K562 (cell line): ENCODE data around the gene LRRC8E. TPM values are rescaled to one million over a fixed set of nuclear protein-coding genes. Genes with fewer than 3 reads are reported as not detected.

Experiments
- ATAC-seq: fragments of 200-7000 bp; cut with Tn5 transposase; 3 replicates; pipeline ENCODE4 v1.9.1; 2020; ENCODE audit warnings: moderate library complexity
- BruUV-seq: library from RNA; stranded (reverse); fragments of 400-500 nt; replicated peaks from 2 replicates; lab custom pipeline; 2021; lab: Mats Ljungman, UMichigan
- CTCF ChIA-PET: fragments of 300-600 bp; formaldehyde crosslinking; extraction: SDS; loops from one replicate; lab custom pipeline; 2021; ENCODE audit warnings: low intra/inter-chr PET ratio; lab: Yijun Ruan, JAX
- POLR2A ChIA-PET: fragments of 300-600, 350-650 bp; sonication (Branson Sonifier 250); formaldehyde crosslinking; extraction: SDS; loops from one replicate; lab custom pipeline; 2021; ENCODE audit warnings: antibody characterized with exemption, inconsistent platforms; lab: Yijun Ruan, JAX
- DNase-seq, 4 experiments: peaks; one replicate each; pipeline versions ENCODE4 v3.0.0 to v3.0.0-alpha.2; 2011 to 2018; ENCODE audit warnings: low spot score in 3 of 4, mixed read lengths in 3 of 4; ENCODE audit errors: extremely low read depth in 1 of 4
- FAIRE-seq: peaks from 2 replicates; lab custom pipeline; 2011; peaks lifted over from hg19 to GRCh38; lab: Jason Lieb, UNC
- H2AFZ ChIP-seq: 2 replicates; pipeline ENCODE4 v1.6.0; 2011; ENCODE audit warnings: low read depth, low read length, control low read depth, inconsistent platforms
- H3K27ac ChIP-seq: fragments of 200-600 bp; 3 replicates; pipeline ENCODE4 v1.8.0; 2011; ENCODE audit warnings: low read depth, mild to moderate bottlenecking, control low read depth, inconsistent platforms, low read length, moderate library complexity, mixed read lengths; ENCODE audit errors: extremely low read depth
- H3K27me3 ChIP-seq, 2 experiments: fragments of 300-600 bp in 1 of 2; 2 replicates in 1 of 2; 3 replicates in 1 of 2; pipeline versions ENCODE4 v1.6.0 to v1.8.0; 2011; ENCODE audit warnings: inconsistent platforms in 2 of 2, low read length in 2 of 2, mild to moderate bottlenecking in 1 of 2, mixed read lengths in 1 of 2, moderate library complexity in 1 of 2; ENCODE audit not compliant: control insufficient read depth in 2 of 2, insufficient read depth in 2 of 2
- H3K36me3 ChIP-seq: fragments of 300-600 bp; 3 replicates; pipeline ENCODE4 v1.8.0; 2011; ENCODE audit warnings: mild to moderate bottlenecking, low read length, inconsistent platforms; ENCODE audit not compliant: control insufficient read depth, insufficient read depth
- H3K4me1 ChIP-seq, 2 experiments: fragments of 200-600 bp in 1 of 2; replicated peaks in 1 of 2; 2 replicates in 1 of 2; 3 replicates in 1 of 2; pipeline versions ENCODE4 v1.5.1 to v1.8.0; 2011; ENCODE audit warnings: inconsistent platforms in 2 of 2, low read length in 2 of 2, mild to moderate bottlenecking in 1 of 2, mixed read lengths in 1 of 2, moderate library complexity in 1 of 2; ENCODE audit not compliant: control insufficient read depth in 2 of 2, insufficient read depth in 2 of 2
- H3K4me2 ChIP-seq: 2 replicates; pipeline ENCODE4 v1.6.1; 2011; ENCODE audit warnings: low read length, control low read depth, inconsistent platforms, mixed read lengths; ENCODE audit not compliant: insufficient read depth
- H3K4me3 ChIP-seq: fragments of 200-600 bp; sonication (generic), shearing (Covaris generic); 2 replicates; pipeline ENCODE4 v1.5.1; 2016; ENCODE audit warnings: control low read depth, inconsistent platforms
- H3K79me2 ChIP-seq: fragments of 200-600 bp; 3 replicates; pipeline ENCODE4 v1.8.0; 2011; ENCODE audit warnings: low read length, inconsistent platforms; ENCODE audit not compliant: control insufficient read depth, insufficient read depth
- H3K9ac ChIP-seq, 2 experiments: 2 replicates each; pipeline versions ENCODE4 v1.6.0 to v1.6.1; 2011; ENCODE audit warnings: low read depth in 2 of 2, low read length in 2 of 2, control low read depth in 1 of 2, inconsistent platforms in 1 of 2, mild to moderate bottlenecking in 1 of 2, mixed read lengths in 1 of 2; ENCODE audit not compliant: insufficient read depth in 1 of 2
- H3K9me1 ChIP-seq: one replicate; pipeline ENCODE4 v1.6.0; 2011; ENCODE audit warnings: inconsistent platforms, mild to moderate bottlenecking, low read length, moderate library complexity; ENCODE audit not compliant: control insufficient read depth, insufficient read depth
- H3K9me3 ChIP-seq: replicated peaks from 2 replicates; pipeline ENCODE4 v1.5.1; 2011; ENCODE audit warnings: low read depth, low read length, inconsistent platforms; ENCODE audit not compliant: control insufficient read depth, insufficient read depth
- H4K20me1 ChIP-seq: replicated peaks from 2 replicates; pipeline ENCODE4 v1.6.1; 2011; ENCODE audit warnings: low read length, inconsistent platforms, mixed read lengths; ENCODE audit not compliant: control insufficient read depth, insufficient read depth
- ADNP ChIP-seq: fragments of 200-800 bp; sonication (Bioruptor generic); IDR thresholded peaks from 2 replicates; pipeline ENCODE4 v1.6.1; 2016; ENCODE audit warnings: missing genetic modification characterization, missing compliant biosample characterization
- CREB3L1 ChIP-seq: fragments of 450-650 bp; IDR thresholded peaks from 2 replicates; pipeline ENCODE4 v1.6.1; 2014; ENCODE audit warnings: low read depth, mild to moderate bottlenecking, moderate library complexity, borderline replicate concordance
- DACH1 ChIP-seq: fragments of 450-650 bp; IDR thresholded peaks from 2 replicates; pipeline ENCODE4 v1.6.1; 2018; ENCODE audit not compliant: partially characterized antibody
- NR2C1 ChIP-seq, 2 experiments: fragments of 450-650 bp; IDR thresholded peaks; 2 replicates each; pipeline ENCODE4 v1.6.1; 2017; ENCODE audit warnings: mild to moderate bottlenecking in 2 of 2, antibody characterized with exemption in 1 of 2, inconsistent platforms in 1 of 2, missing compliant biosample characterization in 1 of 2, missing genetic modification characterization in 1 of 2
- NR2F6 ChIP-seq: fragments of 450-650 bp; formaldehyde crosslinking; IDR thresholded peaks from 2 replicates; pipeline ENCODE4 v1.4.0; 2020; ENCODE audit warnings: mild to moderate bottlenecking
- PHF21A ChIP-seq: fragments of 450-650 bp; IDR thresholded peaks from 2 replicates; pipeline ENCODE4 v1.6.1; 2017; ENCODE audit warnings: low read depth, borderline replicate concordance
- POLR2A ChIP-seq: fragments of 450-650 bp; conservative IDR thresholded peaks from 2 replicates; pipeline ENCODE4 v1.6.1; 2016
- RBM17 ChIP-seq: fragments of 200-400 bp; formaldehyde crosslinking; IDR thresholded peaks from 2 replicates; pipeline ENCODE4 v1.6.1; 2017; ENCODE audit warnings: low read depth, mild to moderate bottlenecking, low read length, borderline replicate concordance
- SIN3B ChIP-seq: fragments of 450-650 bp; IDR thresholded peaks from 2 replicates; pipeline ENCODE4 v1.6.1; 2017; ENCODE audit warnings: low read depth, mild to moderate bottlenecking, moderate library complexity
- SMARCC2 ChIP-seq: fragments of 450-650 bp; IDR thresholded peaks from 2 replicates; pipeline ENCODE4 v1.6.1; 2017; ENCODE audit warnings: antibody characterized with exemption, moderate library complexity, mild to moderate bottlenecking, low read depth
- SOX6 ChIP-seq: fragments of 450-650 bp; IDR thresholded peaks from 2 replicates; pipeline ENCODE4 v1.6.1; 2014; ENCODE audit warnings: mild to moderate bottlenecking
- SREBF2 ChIP-seq: sonication (generic); formaldehyde crosslinking; IDR thresholded peaks from 2 replicates; pipeline ENCODE4 v1.4.0; 2020; ENCODE audit warnings: mild to moderate bottlenecking, missing genetic modification reagents
- TAF9B ChIP-seq: fragments of 450-650 bp; IDR thresholded peaks from 2 replicates; pipeline ENCODE4 v1.6.1; 2018; ENCODE audit warnings: mild to moderate bottlenecking; ENCODE audit not compliant: partially characterized antibody
- TCF7L2 ChIP-seq: fragments of 150-350 bp; IDR thresholded peaks from 2 replicates; pipeline ENCODE4 v1.6.1; 2016; ENCODE audit warnings: low read depth, mild to moderate bottlenecking, low read length, moderate library complexity
- USF1 ChIP-seq: sonication (generic); formaldehyde crosslinking; IDR thresholded peaks from 2 replicates; pipeline ENCODE4 v1.9.0; 2022; ENCODE audit warnings: mild to moderate bottlenecking, missing genetic modification reagents
- ZNF124 ChIP-seq: sonication (generic); formaldehyde crosslinking; IDR thresholded peaks from 2 replicates; pipeline ENCODE4 v1.8.1; 2022; ENCODE audit warnings: missing genetic modification reagents
- ZNF165 ChIP-seq: fragments of 250-450 bp; sonication (Bioruptor Pico); IDR thresholded peaks from 2 replicates; pipeline ENCODE4 v1.4.0; 2020; ENCODE audit warnings: borderline replicate concordance
- ZNF324 ChIP-seq: fragments of 250-450 bp; sonication (Bioruptor Pico); IDR thresholded peaks from 2 replicates; pipeline ENCODE4 v1.4.0; 2020; ENCODE audit warnings: mild to moderate bottlenecking
- ZNF668 ChIP-seq: fragments of 250-450 bp; sonication (Bioruptor Pico); IDR thresholded peaks from 2 replicates; pipeline ENCODE4 v1.8.0; 2022; ENCODE audit warnings: mild to moderate bottlenecking, inconsistent platforms
- WGBS: fragments of 100-300 bp; shearing (Covaris generic); methylation state at CpG from one replicate; pipeline ENCODE4 v1.1.6; 2016; ENCODE audit warnings: low coverage, mixed read lengths; ENCODE audit not compliant: insufficient coverage; ENCODE audit errors: missing lambda C conversion rate; 5-methylcytosine and 5-hydroxymethylcytosine counted together
- in situ Hi-C: fragments of 300-500 bp; cut with MboI; formaldehyde crosslinking; loops from 4 replicates; pipeline ENCODE4 v1.15.0; 2018; ENCODE audit warnings: inconsistent platforms, mixed read lengths
- intact Hi-C: fragments of 100-400 bp; cut with micrococcal nuclease; formaldehyde crosslinking; loops from 2 replicates; pipeline ENCODE4 v1.14.2; 2022
- polyA plus RNA-seq, 8 experiments: library from polyadenylated mRNA; depleted of rRNA in 4 of 8; stranded (reverse) in 5 of 8; unstranded in 3 of 8; fragments of >200 nt; fragmentation: Nextera tagmentation in 2 of 8; fragmentation: Illumina TruSeq in 1 of 8; extraction: Ambion mirVana in 2 of 8; extraction: Trizol in 1 of 8; gene quantifications; 2 replicates each; pipeline versions ENCODE4 v1.2.1 to v1.2.3, GENCODE V29; 2011 to 2014; ENCODE audit warnings: inconsistent platforms in 1 of 8, missing spikeins in 1 of 8
- total RNA-seq, 7 experiments: library from RNA; depleted of rRNA in 6 of 7; stranded (reverse); fragments of >200 nt in 6 of 7; fragmentation: Illumina TruSeq in 2 of 7; extraction: Trizol in 2 of 7; gene quantifications; 2 replicates each; pipeline versions ENCODE4 v1.2.1 to v1.2.3, GENCODE V29; 2011 to 2021; ENCODE audit warnings: low replicate concordance in 1 of 7
- TF ChIP-seq, protein P1 (sequence below): fragments of 250-450 bp; sonication (Bioruptor Pico); IDR thresholded peaks from 2 replicates; pipeline ENCODE4 v1.5.0; 2021; ENCODE audit warnings: mild to moderate bottlenecking, moderate library complexity

The LRRC8E gene
- total and polyA plus RNA-seq, 9 of the 15 experiments (the other 6 are each of a cell fraction or from before 2014, with no cell fraction given) = 0.08 to 5.7 (median 3.5) TPM; not detected in 1

DNA sequence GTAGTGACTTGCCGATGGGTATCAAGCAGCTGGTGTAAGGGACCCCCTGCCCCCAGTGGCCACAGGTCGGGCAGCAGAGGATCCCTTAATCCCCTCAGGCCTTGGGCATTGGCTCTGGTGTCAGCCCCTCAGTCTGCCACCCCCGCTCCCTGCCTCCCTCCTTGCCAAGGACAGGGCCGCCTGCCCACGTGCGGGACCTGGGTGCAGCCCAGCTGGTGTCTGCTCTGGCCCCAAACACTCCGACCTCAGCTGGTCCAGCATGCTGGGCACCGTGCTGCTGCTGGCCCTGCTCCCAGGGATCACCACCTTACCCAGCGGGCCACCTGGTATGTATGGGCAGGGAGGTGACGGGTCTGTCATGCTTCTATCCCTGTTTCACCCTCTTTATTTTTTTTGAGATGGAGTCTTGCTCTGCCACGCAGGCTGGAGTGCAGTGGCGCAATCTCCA, 26.3 kb downstream of the LRRC8E start, which contains the start of gene TGFBR3L:
Gene TGFBR3L (plus strand): TSS at position 233 of the 448 bp plus-strand sequence.
- no TSS peak for BruUV-seq
- DNase-seq (no peak), FAIRE-seq (no peak), ATAC-seq (no peak)
- WGBS = 80% methylated on average over 11 of the region's 12 CpGs
- H2AFZ ChIP-seq = no peak within 1 kb of the TSS
- CTCF ChIA-PET = no interaction called here
- in situ Hi-C loops = no loop called here
- H3K4me1 ChIP-seq = peaks cover 7 to 81% of the 10 kb centered on the region in 2 experiments; a peak in 4 of 5 replicates
- peaks cover 37% of the 10 kb centered on the region; the same call in 1 of the 3 replicates for H3K36me3 ChIP-seq
- intact Hi-C loops = no loop called here
- peak within 1 kb of the TSS in 1 of 2 experiments; percentile 48; a peak in 1 of 4 replicates for H3K9ac ChIP-seq
- H3K4me2 ChIP-seq = no peak within 1 kb of the TSS
- H3K27ac ChIP-seq = no peak within 1 kb of the TSS
- no peak within 1 kb of the TSS for H3K4me3 ChIP-seq
- no peaks in the 10 kb centered on the region for H3K9me3 ChIP-seq
- POLR2A ChIA-PET = interaction anchor here (0.7 to 1.7 kb wide), 4 partner anchors 11 to 56 kb away, joined by 3 to 5 read pairs (median 4); partner anchors contain the start of gene MAP2K7
- H3K79me2 ChIP-seq = peaks cover 10% of the 10 kb centered on the region
- H3K27me3 ChIP-seq = no peaks in the 10 kb centered on the region
- H4K20me1 ChIP-seq = no peaks in the 10 kb centered on the region
- no peaks in the 10 kb centered on the region for H3K9me1 ChIP-seq
- TF ChIP-seq CREB3L1 = no peak
- TF ChIP-seq TCF7L2 = no peak
- TF ChIP-seq ZNF668 (CRISPR knock-in tag) = no peak
- no peak for TF ChIP-seq USF1 (CRISPR knock-in tag)
- TF ChIP-seq, protein P1, sequence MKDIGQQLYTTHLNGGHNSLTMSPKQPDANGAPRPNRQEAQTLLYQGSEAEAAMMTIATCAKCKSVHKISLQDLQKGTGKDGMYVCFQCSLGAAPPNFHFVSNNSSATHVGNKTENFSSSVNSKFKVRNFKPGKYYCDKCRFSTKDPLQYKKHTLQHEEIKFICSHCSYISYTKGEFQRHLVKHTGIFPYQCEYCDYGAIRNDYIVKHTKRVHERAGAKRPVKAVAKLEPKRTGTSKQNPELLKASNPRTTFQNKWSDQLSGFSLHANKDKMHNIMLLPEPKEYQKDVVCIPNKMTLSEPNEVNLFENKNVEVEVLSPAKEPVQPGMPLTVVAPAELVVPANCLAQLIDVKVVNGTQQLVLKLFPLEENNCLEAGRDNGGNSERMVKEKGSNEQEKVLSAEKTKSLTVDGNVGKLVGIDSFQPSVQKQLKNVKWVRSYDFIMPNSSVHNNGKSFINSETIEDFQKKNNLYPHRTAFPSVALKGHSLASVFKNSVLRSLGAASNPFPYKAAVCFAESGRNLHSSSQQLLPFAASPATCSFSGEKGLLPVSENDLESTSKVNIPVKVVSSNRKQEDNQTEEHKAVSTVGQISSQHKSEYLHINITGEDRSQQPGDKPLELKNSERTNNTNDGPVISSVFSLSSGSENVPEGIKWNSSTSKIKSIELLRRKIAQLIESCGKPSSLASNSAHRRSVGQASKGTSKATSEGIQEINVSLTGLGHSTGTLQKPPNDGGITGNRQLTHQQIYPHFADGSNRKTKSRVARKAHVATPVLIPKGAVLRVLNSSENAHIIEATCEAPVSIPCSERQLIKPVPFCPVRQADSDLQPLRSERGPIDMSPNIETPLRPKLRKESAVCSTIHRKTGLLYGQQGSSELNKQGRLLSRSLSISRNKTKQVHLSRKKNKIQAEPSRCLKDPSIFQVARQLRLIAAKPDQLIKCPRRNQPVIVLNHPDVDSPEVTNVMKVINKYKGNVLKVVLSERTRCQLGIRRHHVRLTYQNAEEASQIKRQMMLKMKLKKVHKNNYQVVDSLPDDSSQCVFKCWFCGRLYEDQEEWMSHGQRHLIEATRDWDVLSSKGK (CRISPR knock-in tag) = no peak
- no peak for TF ChIP-seq NR2F6 (CRISPR knock-in tag)
- TF ChIP-seq ZNF324 (CRISPR knock-in tag) = no peak
- TF ChIP-seq ZNF165 (CRISPR knock-in tag) = no peak
- no peak for TF ChIP-seq SIN3B
- TF ChIP-seq SREBF2 (CRISPR knock-in tag) = no peak
- no peak for TF ChIP-seq RBM17
- no peak for TF ChIP-seq SOX6
- TF ChIP-seq POLR2A = peak; percentile 57; the same call in 1 of the 2 replicates
- TF ChIP-seq DACH1 = no peak
- no peak for TF ChIP-seq ADNP (tag)
- TF ChIP-seq NR2C1 (IDR thresholded peaks at IDR 0.05) = no peak
- TF ChIP-seq NR2C1 (tag; IDR thresholded peaks at IDR 0.05) = no peak
- TF ChIP-seq TAF9B = no peak
- no peak for TF ChIP-seq PHF21A
- no peak for TF ChIP-seq SMARCC2
- no peak for TF ChIP-seq ZNF124
